ENCODE data around the gene RGMA.

- TF ChIP-seq, protein P1, sequence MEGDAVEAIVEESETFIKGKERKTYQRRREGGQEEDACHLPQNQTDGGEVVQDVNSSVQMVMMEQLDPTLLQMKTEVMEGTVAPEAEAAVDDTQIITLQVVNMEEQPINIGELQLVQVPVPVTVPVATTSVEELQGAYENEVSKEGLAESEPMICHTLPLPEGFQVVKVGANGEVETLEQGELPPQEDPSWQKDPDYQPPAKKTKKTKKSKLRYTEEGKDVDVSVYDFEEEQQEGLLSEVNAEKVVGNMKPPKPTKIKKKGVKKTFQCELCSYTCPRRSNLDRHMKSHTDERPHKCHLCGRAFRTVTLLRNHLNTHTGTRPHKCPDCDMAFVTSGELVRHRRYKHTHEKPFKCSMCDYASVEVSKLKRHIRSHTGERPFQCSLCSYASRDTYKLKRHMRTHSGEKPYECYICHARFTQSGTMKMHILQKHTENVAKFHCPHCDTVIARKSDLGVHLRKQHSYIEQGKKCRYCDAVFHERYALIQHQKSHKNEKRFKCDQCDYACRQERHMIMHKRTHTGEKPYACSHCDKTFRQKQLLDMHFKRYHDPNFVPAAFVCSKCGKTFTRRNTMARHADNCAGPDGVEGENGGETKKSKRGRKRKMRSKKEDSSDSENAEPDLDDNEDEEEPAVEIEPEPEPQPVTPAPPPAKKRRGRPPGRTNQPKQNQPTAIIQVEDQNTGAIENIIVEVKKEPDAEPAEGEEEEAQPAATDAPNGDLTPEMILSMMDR (IDR thresholded peaks at IDR 0.05; ENCODE audit: extremely low read depth in 1 of 2, insufficient read depth in 1 of 2, low read depth in 1 of 2, low read length in 2 of 2), result no peak
- no peak for TF ChIP-seq GATA2 (IDR thresholded peaks at IDR 0.05; ENCODE audit: insufficient read depth, insufficient read length, low read depth, low read length)
- no peak for TF ChIP-seq MYC (IDR thresholded peaks at IDR 0.05; ENCODE audit: low read depth, low read length)
- no peak for TF ChIP-seq POLR2AphosphoS5 (IDR thresholded peaks at IDR 0.05; ENCODE audit: insufficient read depth, low read depth, low read length)
- TF ChIP-seq EZH2 (IDR thresholded peaks at IDR 0.05; ENCODE audit: borderline replicate concordance, low read depth, low read length, severe bottlenecking), result no peak
- no peak for TF ChIP-seq FOS (IDR thresholded peaks at IDR 0.05; ENCODE audit: borderline replicate concordance, insufficient read depth, low read length)
- TF ChIP-seq POLR2A (IDR thresholded peaks at IDR 0.05; ENCODE audit: low read depth, low read length), result no peak
- no peak for TF ChIP-seq JUN (IDR thresholded peaks at IDR 0.05; ENCODE audit: borderline replicate concordance, insufficient read depth, insufficient read length, low read depth)
Measured at GRCh38 chr15:92989470-92989869, 99.5 kb downstream of the RGMA start.
